Peyer's patch (tissue), 4 donors: ENCODE measurements around the gene USH2A.

ENCODE experiments used
- POLR2A ChIP-seq, 2 donors: fragments of 450-650 bp; IDR thresholded peaks; one replicate each; pipeline ENCODE4 v1.5.1; 2017; ENCODE audit warnings: antibody characterized with exemption in 2 of 2, mild to moderate bottlenecking in 2 of 2, moderate library complexity in 2 of 2
- TF ChIP-seq, protein P1 (sequence below), 6 experiments: fragments of 450-650 bp in 4 of 6; fragments of 200-600 bp in 2 of 6; sonication (generic) in 1 of 6; IDR thresholded peaks; one replicate each; pipeline ENCODE4 v1.5.1; 2017 to 2019; ENCODE audit warnings: antibody characterized with exemption in 6 of 6, mild to moderate bottlenecking in 3 of 6, moderate library complexity in 1 of 6

DNA sequence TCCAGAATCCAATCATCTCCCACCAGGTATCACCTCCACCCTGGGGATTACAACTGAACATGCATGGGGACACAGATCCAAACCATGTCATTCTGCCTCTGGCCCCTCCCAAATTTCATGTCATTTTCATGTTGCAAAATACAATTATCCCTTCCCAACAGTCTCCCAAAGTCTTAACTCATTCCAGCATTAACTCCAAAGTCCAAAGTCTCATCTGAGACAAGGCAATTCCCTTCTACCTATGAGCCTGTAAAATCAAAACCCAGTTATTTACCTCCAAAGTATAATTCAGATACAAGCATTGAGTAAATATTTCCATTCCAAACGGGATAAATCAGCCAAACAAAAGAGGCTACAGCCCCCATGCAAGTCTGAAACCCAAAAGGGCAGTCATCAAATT is 73.1 kb downstream of the USH2A start:
- TF ChIP-seq, protein P1, sequence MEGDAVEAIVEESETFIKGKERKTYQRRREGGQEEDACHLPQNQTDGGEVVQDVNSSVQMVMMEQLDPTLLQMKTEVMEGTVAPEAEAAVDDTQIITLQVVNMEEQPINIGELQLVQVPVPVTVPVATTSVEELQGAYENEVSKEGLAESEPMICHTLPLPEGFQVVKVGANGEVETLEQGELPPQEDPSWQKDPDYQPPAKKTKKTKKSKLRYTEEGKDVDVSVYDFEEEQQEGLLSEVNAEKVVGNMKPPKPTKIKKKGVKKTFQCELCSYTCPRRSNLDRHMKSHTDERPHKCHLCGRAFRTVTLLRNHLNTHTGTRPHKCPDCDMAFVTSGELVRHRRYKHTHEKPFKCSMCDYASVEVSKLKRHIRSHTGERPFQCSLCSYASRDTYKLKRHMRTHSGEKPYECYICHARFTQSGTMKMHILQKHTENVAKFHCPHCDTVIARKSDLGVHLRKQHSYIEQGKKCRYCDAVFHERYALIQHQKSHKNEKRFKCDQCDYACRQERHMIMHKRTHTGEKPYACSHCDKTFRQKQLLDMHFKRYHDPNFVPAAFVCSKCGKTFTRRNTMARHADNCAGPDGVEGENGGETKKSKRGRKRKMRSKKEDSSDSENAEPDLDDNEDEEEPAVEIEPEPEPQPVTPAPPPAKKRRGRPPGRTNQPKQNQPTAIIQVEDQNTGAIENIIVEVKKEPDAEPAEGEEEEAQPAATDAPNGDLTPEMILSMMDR (IDR thresholded peaks at IDR 0.05), result no peak
- TF ChIP-seq POLR2A (IDR thresholded peaks at IDR 0.05), result no peak
